HG02943 (cell line): ENCODE data around the gene RALGPS1.

Source experiments
- ATAC-seq: cut with Tn5 transposase; IDR thresholded peaks from one replicate; pipeline ENCODE4 v1.9.1; 2021; ENCODE audit warnings: mild to moderate bottlenecking, low read depth, moderate library complexity; ENCODE audit not compliant: unreplicated experiment

The RALGPS1 gene

DNA sequence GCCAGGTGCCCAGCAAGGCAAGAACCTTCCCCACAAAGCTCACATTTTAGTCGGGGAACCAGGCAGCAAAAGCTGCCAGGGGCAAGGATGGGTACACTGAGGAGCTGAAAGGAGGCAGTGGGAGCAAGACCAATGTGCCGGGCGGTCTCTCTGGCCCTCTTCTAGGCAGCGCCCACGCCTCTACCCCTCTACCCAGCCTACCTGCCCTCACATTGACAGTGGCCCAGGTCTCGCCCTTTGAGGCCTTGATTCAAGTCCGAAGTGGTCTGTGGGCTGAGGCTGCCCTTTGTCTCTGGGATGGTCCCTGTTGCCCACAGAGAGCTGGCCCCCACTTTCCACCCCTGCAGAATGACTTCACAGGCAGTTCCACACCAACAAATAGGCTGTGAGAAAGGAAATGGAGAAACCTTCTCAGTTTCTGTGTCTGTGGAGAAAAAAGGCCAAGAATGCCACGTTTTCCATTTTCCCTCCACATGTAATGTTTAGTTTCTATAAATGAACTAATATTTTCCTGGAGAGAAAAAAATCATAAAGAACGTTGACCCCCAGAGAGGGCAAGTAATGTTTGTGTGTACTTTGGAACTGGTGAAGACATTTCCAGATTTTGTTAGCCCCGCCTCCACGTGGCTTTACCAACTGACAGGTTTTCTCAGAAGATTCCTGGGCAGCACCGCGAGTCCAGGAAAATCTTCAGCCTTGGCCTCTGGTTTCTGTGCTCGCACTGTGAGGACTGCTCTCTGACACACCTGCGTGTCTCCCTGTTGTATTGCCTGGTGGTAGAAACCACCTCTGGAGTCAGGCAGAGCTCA, 265.3 kb downstream of the RALGPS1 start:
- no peak for ATAC-seq

DNA sequence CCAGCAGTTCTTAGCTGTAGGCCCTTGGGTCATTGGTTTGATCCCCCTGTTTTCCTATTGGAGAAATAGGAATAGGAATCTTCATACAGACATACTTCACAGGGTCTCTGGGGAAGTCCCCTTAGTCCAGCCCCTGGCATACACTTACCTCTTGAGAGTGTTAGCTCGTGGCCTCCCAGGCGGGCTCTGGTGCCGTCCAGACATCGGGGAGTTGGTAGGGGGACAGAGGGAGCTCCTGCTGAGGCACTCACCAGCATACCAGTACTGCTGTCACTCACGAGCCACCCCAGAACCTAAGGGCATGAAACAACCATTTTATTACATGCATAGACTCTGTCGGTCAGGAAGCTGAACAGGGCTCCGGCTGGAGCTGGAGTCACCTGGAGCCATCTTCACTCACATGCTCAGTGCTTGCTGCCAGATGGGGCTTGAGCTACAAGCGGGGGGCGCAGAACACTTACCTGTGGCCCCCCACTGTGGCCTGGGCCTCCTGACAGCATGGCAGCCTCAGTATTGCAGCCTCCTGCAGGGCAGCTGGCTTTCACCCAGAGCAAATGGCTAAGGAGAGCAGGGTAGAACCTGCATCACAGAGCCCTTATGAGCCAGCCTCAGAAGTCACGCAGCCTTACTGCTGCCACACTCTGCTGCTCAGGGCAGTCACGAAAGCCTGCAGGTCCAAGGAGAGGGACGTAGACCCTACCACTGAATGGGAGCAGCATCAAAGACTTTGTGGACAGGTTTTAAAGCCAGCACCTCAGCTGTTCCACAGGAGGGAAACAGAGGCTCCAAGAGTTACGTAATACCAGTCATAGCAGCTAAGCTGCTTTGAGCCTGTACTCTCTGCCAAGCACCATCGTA, 266.1 kb downstream of the RALGPS1 start:
- ATAC-seq: no peak

DNA sequence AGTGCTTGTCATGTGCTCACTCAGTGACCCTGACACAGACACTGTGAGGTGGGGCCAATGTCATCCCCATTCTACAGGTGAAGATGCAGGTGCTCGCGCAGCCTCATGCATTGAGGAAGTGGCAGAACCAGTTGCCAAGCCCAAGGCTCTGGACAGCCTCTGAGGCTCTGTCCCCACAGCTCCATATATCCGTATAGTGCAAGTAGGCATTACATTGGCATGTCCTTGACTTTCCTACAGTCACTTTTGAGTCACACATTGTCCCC, 266.7 kb downstream of the RALGPS1 start:
- no peak for ATAC-seq

DNA sequence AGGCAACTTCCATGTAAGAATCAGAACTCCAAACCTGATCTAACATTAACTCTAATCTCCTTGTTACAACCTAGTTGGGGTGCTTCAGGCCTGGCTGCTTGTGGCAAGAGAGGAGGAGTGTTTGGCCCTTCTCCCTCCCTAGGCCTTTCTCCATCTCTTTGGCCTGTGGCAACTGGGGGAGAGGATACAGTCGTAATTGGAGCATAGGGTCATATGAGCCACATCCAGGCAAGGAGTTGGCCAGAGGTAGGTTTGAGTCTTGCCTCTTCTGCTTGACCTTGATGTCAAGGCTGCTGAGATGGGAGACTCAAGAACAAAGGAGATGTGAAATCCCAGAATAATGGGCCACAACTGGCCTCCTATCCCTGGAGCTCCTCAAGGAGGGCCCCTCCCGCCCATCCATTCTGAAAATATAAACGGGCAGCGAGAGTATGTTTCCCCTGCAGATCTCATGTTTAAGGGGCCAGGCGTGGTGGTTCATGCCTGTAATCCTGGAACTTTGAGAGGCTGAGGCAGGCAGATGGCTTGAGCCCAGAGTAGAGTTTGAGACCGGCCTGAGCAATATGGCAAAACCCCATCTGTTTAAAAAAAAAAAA, 267.1 kb downstream of the RALGPS1 start:
- no peak for ATAC-seq

DNA sequence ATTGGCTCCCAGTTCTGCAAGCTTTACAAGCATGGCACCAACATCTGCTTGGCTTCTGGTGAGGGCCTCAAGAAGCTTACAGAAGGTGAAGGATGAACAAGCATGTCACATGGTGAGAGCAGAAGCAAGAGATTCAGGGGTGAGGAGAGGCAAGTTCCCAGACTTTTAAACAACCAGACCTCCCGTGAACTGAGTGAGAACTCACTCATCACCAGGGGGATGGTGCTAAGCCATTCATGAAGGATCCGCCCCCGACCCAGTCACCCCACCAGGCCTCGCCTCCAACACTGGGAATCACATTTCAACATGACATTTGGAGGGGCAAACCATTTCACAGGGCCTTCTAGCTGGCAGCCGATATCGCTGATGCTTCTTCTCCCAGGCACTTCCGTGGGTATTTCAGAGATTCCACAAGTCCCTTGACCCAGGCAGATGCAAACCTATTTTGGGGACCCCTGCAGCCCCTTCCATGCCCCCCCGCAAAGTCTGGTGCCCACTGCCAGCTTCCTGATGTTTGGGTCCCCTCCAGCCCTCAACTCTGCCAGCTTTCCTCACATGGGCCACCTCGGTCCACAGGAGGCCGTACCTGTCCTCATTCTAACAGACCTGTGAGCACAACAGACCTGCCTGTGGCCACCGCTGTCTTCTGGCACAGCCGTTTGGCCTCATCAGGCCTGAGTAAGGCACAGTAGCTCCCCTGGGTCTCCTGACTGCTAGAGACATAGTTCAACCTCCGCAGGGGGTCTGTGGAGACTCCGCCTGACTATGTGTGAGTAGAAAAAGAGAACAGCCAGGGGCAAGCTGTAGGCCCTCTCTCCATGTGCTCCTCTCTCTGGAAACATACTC, 268.5 kb downstream of the RALGPS1 start:
- ATAC-seq: no peak

DNA sequence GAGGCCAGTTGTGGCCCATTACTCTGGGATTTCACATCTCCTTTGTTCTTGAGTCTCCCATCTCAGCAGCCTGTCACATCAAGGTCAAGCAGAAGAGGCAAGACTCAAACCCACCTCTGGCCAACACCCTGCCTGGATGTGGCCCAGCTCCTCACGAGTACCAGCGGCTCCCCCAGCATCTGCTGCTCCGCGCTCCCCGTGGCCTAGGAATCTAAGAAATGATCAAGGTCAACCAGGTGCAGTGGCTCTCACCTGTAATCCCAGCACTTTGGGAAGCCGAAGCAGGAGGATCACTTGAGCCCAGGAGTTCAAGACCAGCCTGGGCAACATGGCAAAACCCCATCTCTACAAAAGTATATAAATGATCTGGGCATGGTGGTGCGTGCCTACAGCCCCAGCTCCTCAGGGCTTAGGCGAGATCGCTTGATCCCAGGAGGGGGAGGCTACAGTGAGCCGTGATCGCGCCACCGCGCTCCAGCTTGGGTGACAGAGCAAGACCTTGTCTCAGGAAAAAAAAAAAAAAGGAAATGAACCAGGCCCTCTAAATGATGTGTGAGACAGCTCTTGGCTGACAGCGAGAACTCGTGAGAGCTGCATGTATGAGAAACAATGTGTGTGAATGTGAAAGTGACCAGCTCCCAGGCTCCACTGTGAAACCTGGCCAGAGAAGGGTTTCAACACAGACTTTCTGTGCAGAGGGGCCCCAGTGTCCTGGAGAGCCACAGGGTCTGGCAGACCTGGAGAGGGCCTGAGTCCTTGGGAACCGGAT, 269.4 kb downstream of the RALGPS1 start:
- no peak for ATAC-seq

DNA sequence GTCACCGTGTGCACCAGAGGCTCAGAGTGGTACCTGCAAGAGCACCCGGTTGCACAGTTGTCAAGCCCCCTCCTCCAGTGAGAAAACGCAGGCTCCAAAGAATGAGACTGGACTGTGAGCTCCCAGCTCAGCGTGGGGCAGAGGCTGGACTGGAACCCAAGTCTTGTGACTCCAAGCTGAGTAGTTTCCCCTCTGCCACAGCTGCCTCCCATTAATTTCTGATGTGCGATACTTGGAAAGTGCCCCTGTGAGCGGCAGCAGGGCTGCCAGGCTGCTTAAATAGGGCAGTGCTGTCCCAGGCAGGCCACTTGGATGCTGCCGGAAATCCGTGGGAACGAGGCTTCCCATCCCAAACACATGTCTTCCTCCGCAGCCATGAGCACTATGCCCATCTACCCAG, 270.1 kb downstream of the RALGPS1 start:
- no peak for ATAC-seq

DNA sequence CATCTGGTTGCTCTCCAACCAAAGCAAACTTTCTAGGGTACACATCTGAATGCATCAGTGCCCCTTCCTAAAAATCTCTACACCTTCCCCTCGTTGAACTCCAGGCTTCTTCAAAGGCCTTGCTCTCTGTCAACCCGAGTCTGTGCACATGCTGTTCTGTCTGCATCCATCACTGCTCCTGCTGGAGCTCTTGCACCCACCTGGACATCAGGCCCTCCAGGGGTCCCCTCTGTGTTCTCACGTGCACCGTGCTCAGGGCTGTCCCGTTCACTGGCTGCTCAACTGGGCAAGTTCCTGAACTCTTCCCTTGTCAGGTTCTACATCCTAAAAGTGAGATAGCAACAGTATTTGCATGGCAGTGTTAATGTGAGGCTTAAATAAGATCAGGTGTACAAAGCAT, 270.6 kb downstream of the RALGPS1 start:
- no peak for ATAC-seq

DNA sequence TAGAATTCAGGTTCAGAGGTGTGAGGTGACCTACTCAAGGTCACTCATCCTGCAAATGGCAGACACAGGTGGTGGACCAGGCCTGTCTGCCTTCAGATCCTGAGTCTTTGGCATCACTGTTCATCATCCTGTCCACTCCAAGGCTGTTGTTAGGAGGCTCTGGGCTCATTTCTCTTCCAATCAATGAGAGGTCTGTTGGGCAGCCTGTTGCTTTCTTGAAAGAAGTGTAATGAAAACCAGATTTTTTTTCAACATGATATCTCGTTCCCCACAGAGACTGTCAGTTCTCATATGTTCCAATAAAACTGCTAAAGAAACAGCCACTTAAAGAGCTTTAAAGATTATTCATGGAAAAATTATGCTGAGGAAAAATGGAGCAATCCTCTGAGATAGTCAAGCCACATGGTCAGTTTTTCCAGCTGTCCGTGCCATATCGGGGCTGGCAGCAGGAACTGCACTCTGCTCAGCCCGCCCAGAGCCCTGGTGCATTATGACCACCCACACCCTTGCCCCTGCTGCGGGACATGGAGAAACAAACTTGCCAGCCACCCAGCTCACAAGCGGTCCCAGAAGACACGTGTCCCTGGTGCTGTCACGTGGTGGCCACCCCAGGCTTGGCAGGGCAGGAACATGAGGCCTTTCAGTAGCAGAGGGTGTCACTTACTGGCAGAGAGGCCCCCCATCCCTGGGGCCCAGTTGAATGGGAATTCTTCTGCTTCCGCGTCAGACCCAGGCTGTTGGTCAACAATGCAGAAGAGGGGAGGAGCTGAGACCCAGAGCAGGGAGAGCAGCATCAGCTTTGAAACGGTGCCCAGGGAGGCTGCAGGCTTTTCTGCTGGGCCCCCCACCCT, 271.6 kb downstream of the RALGPS1 start:
- ATAC-seq: no peak

DNA sequence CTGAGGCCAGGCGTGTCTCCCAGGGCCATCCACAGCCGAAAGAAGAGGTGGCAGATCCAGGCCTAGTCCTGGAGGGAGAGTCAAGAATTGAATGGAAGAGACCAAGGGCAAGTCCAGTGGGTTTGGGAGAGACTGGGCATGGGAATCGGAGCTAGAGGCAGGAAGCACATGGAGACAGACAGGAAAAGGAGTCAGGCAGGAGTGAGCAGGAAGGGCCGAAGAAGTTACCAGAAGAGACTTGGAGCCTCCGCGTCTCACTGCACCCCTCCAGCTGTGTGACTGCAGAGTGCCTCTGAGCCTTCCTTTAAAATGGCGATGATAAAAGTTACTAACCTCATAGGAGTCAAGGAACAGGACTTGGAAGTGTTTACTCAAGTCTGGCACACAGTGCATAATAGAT, 272.2 kb downstream of the RALGPS1 start:
- no peak for ATAC-seq

DNA sequence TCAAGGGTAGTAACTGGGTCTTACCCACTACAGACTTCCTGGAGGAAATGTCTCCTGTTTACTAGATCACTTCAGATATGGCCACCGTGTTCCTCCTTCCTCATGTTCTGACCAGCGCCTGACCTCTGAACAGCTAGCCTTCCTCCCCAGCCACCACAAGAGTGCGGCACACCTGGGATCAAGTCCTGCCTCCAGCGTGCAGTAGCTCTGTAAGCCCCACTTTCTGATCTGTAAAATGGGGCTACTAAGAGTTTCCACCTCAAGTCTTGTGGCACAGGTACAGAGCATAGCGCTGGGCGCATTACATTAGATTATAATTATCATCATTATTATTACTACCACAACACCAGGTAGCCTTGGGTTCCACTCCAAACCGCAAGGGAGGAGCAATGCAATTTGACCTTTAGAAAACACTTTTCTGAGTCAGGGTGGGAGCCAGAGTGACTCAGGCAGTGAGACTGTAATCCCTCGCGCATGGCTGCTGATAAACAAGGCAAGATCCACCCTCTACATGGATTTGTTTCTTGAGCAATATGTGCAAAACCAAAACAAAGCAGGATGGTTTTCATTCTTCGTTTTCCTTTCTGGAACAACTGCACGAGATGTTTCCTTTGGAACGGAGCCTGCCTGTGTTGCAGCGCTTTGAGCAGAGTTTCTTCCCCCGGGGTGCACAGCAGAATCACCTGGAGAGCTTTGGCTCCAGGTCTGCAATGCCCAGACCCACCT, 272.8 kb downstream of the RALGPS1 start:
- no peak for ATAC-seq

DNA sequence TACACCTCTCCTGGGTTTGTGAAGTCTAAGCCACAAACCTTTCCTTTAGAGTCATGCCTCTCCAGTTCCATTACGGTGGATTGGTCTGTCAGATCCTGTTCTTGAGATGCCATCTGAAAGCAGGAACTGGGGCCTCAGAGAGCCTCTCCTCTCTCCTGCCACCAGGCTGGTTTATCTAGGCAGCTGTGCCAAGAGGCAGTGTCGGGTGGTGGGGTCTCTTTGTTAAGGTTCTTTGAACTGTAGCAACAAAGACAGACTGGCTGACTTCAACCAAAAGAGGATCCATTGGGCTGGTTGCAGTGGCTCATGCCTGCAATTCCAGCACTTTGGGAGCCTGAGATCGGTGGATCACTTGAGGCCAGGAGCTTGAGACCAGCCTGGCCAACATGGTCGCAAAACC, 273.8 kb downstream of the RALGPS1 start:
- ATAC-seq: no peak

DNA sequence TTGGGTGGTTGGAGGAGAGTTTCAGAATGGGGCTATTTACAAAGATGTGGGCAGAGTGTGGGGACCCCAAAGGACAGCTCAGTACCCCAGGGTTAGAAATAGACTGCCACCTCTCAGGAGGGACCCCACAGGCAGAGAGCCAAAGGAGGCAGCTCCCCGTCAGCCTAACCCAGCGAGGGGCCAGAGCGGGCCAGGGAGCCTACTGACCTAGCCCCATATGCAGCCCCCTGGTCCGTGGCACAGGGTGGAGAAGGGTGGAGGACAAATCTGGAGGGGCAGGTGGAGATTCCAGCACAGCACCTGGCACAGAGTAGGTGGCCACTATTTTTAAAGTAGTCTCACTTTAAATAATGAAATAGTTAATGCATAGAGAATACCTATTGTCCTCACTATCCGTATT, 275.0 kb downstream of the RALGPS1 start:
- no peak for ATAC-seq

DNA sequence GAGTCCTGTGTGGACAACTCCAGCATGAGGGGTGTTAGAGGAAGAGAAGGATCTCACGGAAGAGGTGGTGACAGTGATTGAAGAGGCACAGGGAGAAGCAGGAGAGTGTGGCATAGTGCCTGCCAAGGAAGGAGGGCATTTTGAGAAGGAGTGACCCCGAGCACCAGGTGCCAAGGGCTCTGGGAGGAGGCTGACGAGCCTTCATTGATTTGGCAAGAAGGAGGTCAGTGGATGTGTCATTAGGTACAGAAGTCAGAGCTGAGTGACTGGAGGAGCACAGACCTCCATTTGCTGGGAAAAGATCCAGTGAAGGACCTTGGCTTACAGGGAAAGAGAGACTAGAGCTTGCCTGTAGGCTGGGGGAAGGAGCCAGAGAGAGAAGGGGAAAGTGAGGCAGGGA, 278.2 kb downstream of the RALGPS1 start:
- ATAC-seq: no peak

DNA sequence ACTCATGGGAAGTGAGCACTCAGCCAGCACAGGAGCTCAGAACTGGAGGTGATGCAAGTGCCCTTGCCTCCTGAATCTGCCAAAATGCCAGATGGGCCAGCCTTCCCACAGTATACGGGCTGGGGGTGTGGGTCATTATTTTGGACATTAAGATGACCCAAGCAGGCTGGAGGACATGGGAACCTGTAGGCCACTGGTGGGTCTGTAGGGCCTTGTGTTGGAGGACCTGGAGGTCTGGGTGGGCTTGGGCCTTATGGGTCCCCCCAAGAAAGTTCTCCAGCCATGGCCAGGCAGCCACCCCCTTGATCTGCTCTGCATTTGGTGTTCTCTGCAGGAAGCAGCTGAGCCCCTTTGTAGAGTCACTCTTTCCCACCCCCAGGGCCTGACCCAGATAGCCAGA, 278.9 kb downstream of the RALGPS1 start:
- ATAC-seq: no peak

DNA sequence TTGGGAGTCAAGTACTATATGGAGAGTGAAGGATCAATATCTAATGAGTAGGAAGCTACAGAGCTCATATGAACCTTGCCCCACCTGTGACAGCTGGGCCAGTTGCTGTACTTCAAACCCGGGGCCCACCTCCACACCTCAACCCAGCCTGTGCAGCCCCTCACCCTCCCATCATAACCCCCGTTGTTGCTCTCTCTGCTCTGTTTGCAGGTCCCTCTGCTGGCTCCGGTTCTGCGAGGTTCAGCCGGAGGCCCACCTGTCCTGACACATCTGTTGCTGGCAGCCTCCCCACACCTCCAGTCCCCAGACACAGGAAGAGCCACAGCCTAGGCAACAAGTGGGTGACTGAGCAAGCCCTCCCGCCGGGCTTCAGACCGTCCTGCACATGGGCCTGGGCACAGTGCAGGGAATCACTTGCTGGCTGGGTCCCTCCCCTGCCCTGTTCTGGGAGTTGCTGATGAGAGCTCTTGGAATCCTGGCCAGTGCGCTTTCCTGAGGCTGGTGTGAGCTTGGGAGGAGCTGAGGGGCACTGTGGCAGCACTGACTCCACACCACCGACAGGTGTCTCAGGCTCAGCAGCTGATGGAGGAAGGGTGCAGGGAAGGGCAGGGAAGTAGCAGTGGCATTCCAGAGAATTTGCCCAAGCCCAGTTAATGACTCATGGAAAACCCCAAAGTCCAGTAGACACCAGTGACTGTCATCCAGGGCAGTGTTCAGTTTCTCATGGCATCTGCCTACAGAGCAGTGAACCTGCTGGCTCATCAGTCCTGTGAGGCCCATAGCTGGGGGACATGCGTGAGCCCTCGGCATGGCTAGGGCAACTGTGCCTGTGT, 280.5 kb downstream of the RALGPS1 start:
- ATAC-seq: no peak

DNA sequence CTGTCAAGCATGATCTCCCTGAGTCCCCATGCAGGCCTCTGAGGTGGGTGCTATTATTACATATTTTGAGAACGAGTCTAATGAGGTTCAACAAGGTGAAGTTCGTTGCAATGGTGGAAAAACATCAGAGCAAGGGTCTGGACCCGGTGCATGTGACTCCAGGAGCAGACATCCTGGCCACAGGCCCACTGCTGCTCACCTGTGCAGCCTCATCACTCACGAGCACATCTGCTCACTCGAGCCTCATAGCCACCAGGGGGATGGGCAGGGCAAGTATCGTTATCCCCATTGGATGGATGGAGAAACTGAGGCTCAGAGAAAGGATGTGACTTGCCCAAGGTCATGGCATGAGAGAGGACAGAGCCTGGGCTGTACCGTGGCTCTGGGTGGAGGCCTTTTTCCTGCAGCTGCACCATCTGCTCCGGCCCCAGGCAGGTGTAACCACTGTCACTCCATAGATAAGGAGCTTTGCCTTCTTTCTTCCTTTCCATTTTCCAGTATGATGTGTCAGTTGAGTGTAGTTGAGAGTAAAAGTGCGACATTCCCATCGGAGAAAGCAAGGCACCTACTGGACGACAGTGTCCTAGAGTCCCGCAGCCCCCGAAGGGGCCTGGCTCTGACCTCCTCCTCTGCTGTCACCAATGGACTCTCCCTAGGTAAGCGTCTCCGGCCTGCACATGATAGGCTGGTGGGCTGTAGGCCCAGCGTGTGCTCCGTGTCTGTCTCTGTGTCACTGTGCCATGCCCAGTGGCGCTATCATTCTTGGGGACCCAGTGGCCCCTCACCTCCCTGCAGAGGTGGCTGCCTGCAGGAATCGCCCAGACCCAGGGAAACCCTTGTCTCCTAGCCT, 281.6 kb downstream of the RALGPS1 start:
- ATAC-seq: no peak
